Fibroblast of lung (primary cell): ENCODE measurements around the gene ARHGEF38. TPM values are rescaled to one million over a fixed set of nuclear protein-coding genes. Genes with fewer than 3 reads are reported as not detected.

ENCODE experiments used
- DNase-seq, 2 donors: peaks; one replicate each; pipeline versions ENCODE4 v3.0.0 to v3.0.0-alpha.2; 2010; ENCODE audit warnings: low read depth in 2 of 2
- H2AFZ ChIP-seq: 2 replicates; pipeline ENCODE4 v1.5.1; 2012; ENCODE audit warnings: low read length, control low read depth, inconsistent platforms
- H3K27ac ChIP-seq: 2 replicates; pipeline ENCODE4 v1.5.1; 2011; ENCODE audit warnings: low read length, control low read depth; ENCODE audit not compliant: insufficient read depth
- H3K27me3 ChIP-seq: 2 replicates; pipeline ENCODE4 v1.5.1; 2011; ENCODE audit warnings: mild to moderate bottlenecking, low read length; ENCODE audit not compliant: control insufficient read depth, insufficient read depth
- H3K36me3 ChIP-seq: 2 replicates; pipeline ENCODE4 v1.5.1; 2011; ENCODE audit warnings: low read length; ENCODE audit not compliant: control insufficient read depth, insufficient read depth
- H3K4me1 ChIP-seq: 2 replicates; pipeline ENCODE4 v1.5.1; 2011; ENCODE audit warnings: low read length; ENCODE audit not compliant: control insufficient read depth, insufficient read depth; ENCODE audit errors: extremely low read depth
- H3K4me2 ChIP-seq: 2 replicates; pipeline ENCODE4 v1.5.1; 2011; ENCODE audit warnings: low read length, control low read depth; ENCODE audit not compliant: insufficient read depth; ENCODE audit errors: extremely low read depth
- H3K4me3 ChIP-seq, 4 experiments: fragments of 200-600 bp in 1 of 4; sonication (generic) in 1 of 4; replicated peaks in 1 of 4; 2 replicates each; pipeline ENCODE4 v1.5.1; 2011 to 2016; ENCODE audit warnings: low read length in 4 of 4, low read depth in 3 of 4, mild to moderate bottlenecking in 3 of 4, control low read depth in 2 of 4, inconsistent platforms in 1 of 4, mixed read lengths in 1 of 4; ENCODE audit not compliant: insufficient read depth in 1 of 4; ENCODE audit errors: control extremely low read depth in 1 of 4
- H3K79me2 ChIP-seq: 2 replicates; pipeline ENCODE4 v1.5.1; 2012; ENCODE audit warnings: mild to moderate bottlenecking, low read length, inconsistent platforms; ENCODE audit not compliant: control insufficient read depth, insufficient read depth
- H3K9ac ChIP-seq: 2 replicates; pipeline ENCODE4 v1.5.1; 2011; ENCODE audit warnings: mild to moderate bottlenecking, low read length, control low read depth; ENCODE audit not compliant: insufficient read depth
- H3K9me3 ChIP-seq: 2 replicates; pipeline ENCODE4 v1.5.1; 2012; ENCODE audit warnings: low read depth, low read length; ENCODE audit not compliant: control insufficient read depth, insufficient read depth
- H4K20me1 ChIP-seq: 2 replicates; pipeline ENCODE4 v1.5.1; 2011; ENCODE audit warnings: low read length; ENCODE audit not compliant: control insufficient read depth, insufficient read depth; ENCODE audit errors: extremely low read depth
- EZH2 ChIP-seq: IDR thresholded peaks from 2 replicates; pipeline ENCODE4 v1.5.1; 2012; ENCODE audit warnings: low read length, control low read depth, mild to moderate bottlenecking; ENCODE audit errors: missing control alignments
- polyA plus RNA-seq, 2 donors: library from polyadenylated mRNA; depleted of rRNA in 1 of 2; stranded (reverse) in 1 of 2; unstranded in 1 of 2; fragments of >200 nt; gene quantifications; 2 replicates each; pipeline ENCODE4 v1.2.1, GENCODE V29; 2011 to 2012; ENCODE audit warnings: missing spikeins in 1 of 2
- total RNA-seq: library from RNA; depleted of rRNA; stranded (reverse); fragments of >200 nt; gene quantifications from 2 replicates; pipeline ENCODE4 v1.2.1, GENCODE V29; 2014
- TF ChIP-seq, protein P1 (sequence below), 2 donors: IDR thresholded peaks in 1 of 2; conservative IDR thresholded peaks in 1 of 2; 1 replicate in 1 of 2; 2 replicates in 1 of 2; pipeline ENCODE4 v1.5.1; 2011 to 2012; ENCODE audit warnings: low read length in 2 of 2, control low read depth in 1 of 2, inconsistent platforms in 1 of 2, low read depth in 1 of 2, mild to moderate bottlenecking in 1 of 2

The ARHGEF38 gene
- total and polyA plus RNA-seq, 2 donors (not counting 1 experiment from before 2014, with no cell fraction given): not detected

DNA sequence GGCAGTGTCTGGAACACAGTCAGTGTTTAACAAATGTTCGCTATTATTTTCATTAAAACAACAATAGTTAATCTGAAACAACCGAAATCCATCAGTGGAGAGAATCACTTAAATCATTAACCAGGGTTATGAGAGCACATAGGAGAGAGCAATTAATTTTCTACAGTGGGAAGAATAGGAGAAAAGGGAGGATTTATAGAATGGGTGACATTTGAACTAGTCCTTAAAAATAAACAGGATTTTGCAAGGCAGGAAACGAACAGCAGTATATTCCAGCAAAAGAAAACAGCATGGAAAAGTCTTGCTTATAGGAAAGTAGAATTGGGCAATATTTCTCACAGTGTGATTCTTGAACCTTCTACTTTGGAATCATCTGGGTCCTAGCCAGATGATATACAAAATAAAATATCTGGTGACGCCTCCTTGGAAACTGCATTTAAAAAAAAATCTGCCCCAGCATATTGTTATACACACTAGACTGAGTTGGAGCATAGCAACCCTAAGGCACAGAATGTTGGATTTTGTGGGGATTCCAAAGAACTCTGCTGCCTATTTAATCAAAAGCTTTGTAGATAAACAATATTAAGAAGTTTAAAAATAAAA is 100.0 kb downstream of the ARHGEF38 start:
- Histone ChIP-seq H3K79me2 (no peaks in the 10 kb centered on the region), H3K27ac (no peak overlapping the region), H3K4me3 (no peak overlapping the region), H3K4me2 (no peak overlapping the region), H3K9me3 (no peaks in the 10 kb centered on the region), H3K27me3 (no peaks in the 10 kb centered on the region), H2AFZ (no peak overlapping the region), H3K36me3 (no peaks in the 10 kb centered on the region), H3K9ac (no peak overlapping the region), H3K4me1 (no peaks in the 10 kb centered on the region), H4K20me1 (no peaks in the 10 kb centered on the region)
- TF ChIP-seq, protein P1, sequence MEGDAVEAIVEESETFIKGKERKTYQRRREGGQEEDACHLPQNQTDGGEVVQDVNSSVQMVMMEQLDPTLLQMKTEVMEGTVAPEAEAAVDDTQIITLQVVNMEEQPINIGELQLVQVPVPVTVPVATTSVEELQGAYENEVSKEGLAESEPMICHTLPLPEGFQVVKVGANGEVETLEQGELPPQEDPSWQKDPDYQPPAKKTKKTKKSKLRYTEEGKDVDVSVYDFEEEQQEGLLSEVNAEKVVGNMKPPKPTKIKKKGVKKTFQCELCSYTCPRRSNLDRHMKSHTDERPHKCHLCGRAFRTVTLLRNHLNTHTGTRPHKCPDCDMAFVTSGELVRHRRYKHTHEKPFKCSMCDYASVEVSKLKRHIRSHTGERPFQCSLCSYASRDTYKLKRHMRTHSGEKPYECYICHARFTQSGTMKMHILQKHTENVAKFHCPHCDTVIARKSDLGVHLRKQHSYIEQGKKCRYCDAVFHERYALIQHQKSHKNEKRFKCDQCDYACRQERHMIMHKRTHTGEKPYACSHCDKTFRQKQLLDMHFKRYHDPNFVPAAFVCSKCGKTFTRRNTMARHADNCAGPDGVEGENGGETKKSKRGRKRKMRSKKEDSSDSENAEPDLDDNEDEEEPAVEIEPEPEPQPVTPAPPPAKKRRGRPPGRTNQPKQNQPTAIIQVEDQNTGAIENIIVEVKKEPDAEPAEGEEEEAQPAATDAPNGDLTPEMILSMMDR (conservative IDR thresholded peaks at IDR 0.05 in 1 of 2, IDR thresholded peaks at IDR 0.05 in 1 of 2; ENCODE audit: low read depth in 1 of 2, low read length in 2 of 2): no peak
- TF ChIP-seq EZH2: no peak
- peak in 1 of 2 donors; percentile 46 for DNase-seq

DNA sequence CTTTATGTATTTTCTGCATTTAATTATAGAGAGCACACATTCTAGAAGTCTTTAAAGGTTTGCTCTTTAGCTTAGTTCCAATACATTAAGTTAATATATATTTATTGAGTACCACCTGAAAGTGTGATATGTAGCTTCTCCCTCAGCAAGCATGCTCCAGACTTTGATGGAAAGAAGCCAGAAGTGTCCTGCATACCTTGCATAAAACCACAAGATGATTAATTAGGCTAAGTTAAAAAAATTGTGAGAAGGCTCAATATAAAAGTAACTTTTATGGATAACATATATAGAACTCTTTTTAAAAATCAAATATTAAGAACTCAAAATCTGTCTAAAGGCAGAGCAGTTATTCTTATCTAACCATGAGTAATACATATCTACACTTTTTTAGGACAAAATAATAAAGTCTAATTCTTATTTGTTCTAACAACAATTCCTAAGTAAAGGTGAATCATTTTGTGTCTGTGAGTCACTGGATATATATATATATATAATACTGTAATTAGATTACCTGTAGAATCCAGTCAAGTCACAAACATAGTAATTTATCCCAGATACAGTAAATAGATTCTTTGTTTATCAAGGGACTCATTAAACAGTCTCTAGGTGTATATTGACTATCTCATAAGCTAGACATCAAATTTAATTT is 104.8 kb downstream of the ARHGEF38 start:
- no peak overlapping the region for H3K27ac ChIP-seq
- H3K9me3 ChIP-seq: no peaks in the 10 kb centered on the region
- H2AFZ ChIP-seq: no peak overlapping the region
- H3K4me3 ChIP-seq: no peak overlapping the region
- DNase-seq: peak in 1 of 2 donors; percentile 23
- TF ChIP-seq, protein P1 (conservative IDR thresholded peaks at IDR 0.05 in 1 of 2, IDR thresholded peaks at IDR 0.05 in 1 of 2; ENCODE audit: low read depth in 1 of 2, low read length in 2 of 2): no peak
- TF ChIP-seq EZH2: no peak
- no peaks in the 10 kb centered on the region for H3K4me1 ChIP-seq
- no peaks in the 10 kb centered on the region for H4K20me1 ChIP-seq
- no peaks in the 10 kb centered on the region for H3K79me2 ChIP-seq
- no peaks in the 10 kb centered on the region for H3K36me3 ChIP-seq
- H3K27me3 ChIP-seq: no peaks in the 10 kb centered on the region
- H3K9ac ChIP-seq: no peak overlapping the region
- no peak overlapping the region for H3K4me2 ChIP-seq

DNA sequence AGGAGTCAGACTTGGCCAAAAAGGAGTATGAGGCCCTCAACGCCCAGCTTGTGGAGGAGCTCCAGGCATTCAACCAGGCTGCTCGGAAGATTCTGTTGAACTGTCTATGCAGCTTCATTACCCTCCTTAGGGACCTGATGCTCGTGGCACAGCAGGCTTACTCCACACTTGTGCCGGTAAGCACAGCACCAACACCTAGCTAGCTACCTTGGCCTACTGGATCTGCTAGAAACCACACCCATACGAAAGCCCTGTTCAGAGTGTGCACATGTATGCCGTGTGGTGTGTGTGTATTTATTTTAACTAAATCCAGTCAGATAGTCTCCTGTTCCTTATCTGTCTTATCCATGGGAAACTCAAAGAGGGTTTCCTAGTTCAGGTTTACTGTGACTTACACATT is 106.8 kb downstream of the ARHGEF38 start:
- no peaks in the 10 kb centered on the region for H3K4me1 ChIP-seq
- no peak overlapping the region for H2AFZ ChIP-seq
- H3K4me3 ChIP-seq: no peak overlapping the region
- no peak overlapping the region for H3K27ac ChIP-seq
- TF ChIP-seq EZH2: no peak
- TF ChIP-seq, protein P1 (conservative IDR thresholded peaks at IDR 0.05 in 1 of 2, IDR thresholded peaks at IDR 0.05 in 1 of 2; ENCODE audit: low read depth in 1 of 2, low read length in 2 of 2): no peak
- H3K27me3 ChIP-seq: no peaks in the 10 kb centered on the region
- H3K9ac ChIP-seq: no peak overlapping the region
- DNase-seq: no peak
- no peaks in the 10 kb centered on the region for H4K20me1 ChIP-seq
- H3K9me3 ChIP-seq: no peaks in the 10 kb centered on the region
- H3K4me2 ChIP-seq: no peak overlapping the region
- H3K36me3 ChIP-seq: no peaks in the 10 kb centered on the region
- no peaks in the 10 kb centered on the region for H3K79me2 ChIP-seq
